Endodermal cell (in vitro differentiated cells): ENCODE data around the gene DFFB. TPM values are rescaled to one million over a fixed set of nuclear protein-coding genes. Genes with fewer than 3 reads are reported as not detected.

Experiments
- DNase-seq: peaks from one replicate; pipeline ENCODE4 v3.0.0-alpha.2; 2017
- H3K27ac ChIP-seq: 2 replicates; pipeline ENCODE4 v1.5.1; 2013; ENCODE audit warnings: mild to moderate bottlenecking, low read depth, low read length, moderate library complexity
- H3K27me3 ChIP-seq: 2 replicates; pipeline ENCODE4 v1.6.1; 2013; ENCODE audit warnings: mild to moderate bottlenecking, low read length, moderate library complexity; ENCODE audit not compliant: insufficient read depth, control insufficient read depth, poor library complexity, severe bottlenecking
- H3K36me3 ChIP-seq: 2 replicates; pipeline ENCODE4 v1.7.0; 2013; ENCODE audit warnings: mild to moderate bottlenecking, low read length, moderate library complexity; ENCODE audit not compliant: control insufficient read depth, insufficient read depth
- H3K4me1 ChIP-seq: one replicate; pipeline ENCODE4 v1.7.0; 2013; ENCODE audit warnings: low read length; ENCODE audit not compliant: control insufficient read depth, insufficient read depth
- H3K4me3 ChIP-seq: 2 replicates; pipeline ENCODE4 v1.5.1; 2013; ENCODE audit warnings: mild to moderate bottlenecking, low read length, moderate library complexity
- H3K9ac ChIP-seq: 2 replicates; pipeline ENCODE4 v1.6.1; 2013; ENCODE audit warnings: mild to moderate bottlenecking, low read length, moderate library complexity; ENCODE audit not compliant: poor library complexity, severe bottlenecking; ENCODE audit errors: extremely low read depth
- H3K9me3 ChIP-seq: 2 replicates; pipeline ENCODE4 v1.6.1; 2013; ENCODE audit warnings: mild to moderate bottlenecking, low read length, moderate library complexity; ENCODE audit not compliant: control insufficient read depth
- H3K27ac Mint-ChIP-seq: 2 replicates; pipeline ENCODE4 v1.8.0; 2020; ENCODE audit warnings: mixed read lengths
- H3K27me3 Mint-ChIP-seq: 2 replicates; pipeline ENCODE4 v1.8.0; 2021; ENCODE audit warnings: mild to moderate bottlenecking, mixed read lengths; ENCODE audit not compliant: insufficient read depth
- H3K36me3 Mint-ChIP-seq: 2 replicates; pipeline ENCODE4 v1.8.0; 2020; ENCODE audit warnings: low read depth, mixed read lengths
- H3K4me1 Mint-ChIP-seq: 2 replicates; pipeline ENCODE4 v1.8.0; 2020; ENCODE audit warnings: mixed read lengths
- H3K4me3 Mint-ChIP-seq: 2 replicates; pipeline ENCODE4 v1.8.0; 2020; ENCODE audit warnings: mild to moderate bottlenecking, moderate library complexity, mixed read lengths
- H3K9me3 Mint-ChIP-seq: 2 replicates; pipeline ENCODE4 v1.8.0; 2020; ENCODE audit warnings: mild to moderate bottlenecking, mixed read lengths
- CTCF ChIP-seq: fragments of 200-600 bp; sonication (generic); conservative IDR thresholded peaks from 2 replicates; pipeline ENCODE4 v1.5.0; 2021; ENCODE audit warnings: antibody characterized with exemption, mild to moderate bottlenecking
- WGBS, 2 experiments: methylation state at CpG; one replicate each; pipeline versions ENCODE4 v1.1.5 to v1.1.7; 2013; ENCODE audit warnings: missing lambda C conversion rate in 2 of 2, mixed read lengths in 1 of 2; ENCODE audit not compliant: insufficient coverage in 1 of 2, insufficient read length in 1 of 2; 5-methylcytosine and 5-hydroxymethylcytosine counted together
- total RNA-seq, 2 donors: library from RNA; stranded (reverse); fragmentation: NEBNext Ultra II Directional in 1 of 2; extraction: Animal tissue kit (Norgen Biotek cat#: 25700) in 1 of 2; gene quantifications; 2 replicates in 1 of 2; 3 replicates in 1 of 2; pipeline ENCODE4 v1.2.1, GENCODE V29; 2021

Gene DFFB
- total RNA-seq, 2 donors from 2014 or later, result 7.2 to 7.6 TPM

- no peak for TF ChIP-seq CTCF
- no peaks in the 10 kb centered on the region for H3K4me1 ChIP-seq
- no peak overlapping the region for H3K4me3 ChIP-seq
- H3K9me3 ChIP-seq, result peaks cover 15% of the 10 kb centered on the region
- Mint-ChIP-seq H3K27ac (no peak overlapping the region), H3K9me3 (peaks cover 16% of the 10 kb centered on the region), H3K27me3 (no peaks in the 10 kb centered on the region), H3K4me3 (no peak overlapping the region), H3K36me3 (peaks cover 45% of the 10 kb centered on the region), H3K4me1 (no peaks in the 10 kb centered on the region)
- WGBS, 2 experiments, result 89 to 94% methylated on average over 18 of the region's 18 CpGs
- peaks cover 30% of the 10 kb centered on the region for H3K36me3 ChIP-seq
- no peak overlapping the region for H3K27ac ChIP-seq
- DNase-seq, result no peak
- no peak overlapping the region for H3K9ac ChIP-seq
- H3K27me3 ChIP-seq, result no peaks in the 10 kb centered on the region
Observed at GRCh38 chr1:3883194-3883925, 26.1 kb downstream of the DFFB start.

GRCh38 chr1:3884966-3885365 lies 27.7 kb downstream of the DFFB start:
- peaks cover 39% of the 10 kb centered on the region for H3K36me3 Mint-ChIP-seq
- H3K4me1 Mint-ChIP-seq, result no peaks in the 10 kb centered on the region
- no peak for TF ChIP-seq CTCF
- H3K4me3 Mint-ChIP-seq, result no peak overlapping the region
- no peak overlapping the region for H3K4me3 ChIP-seq
- no peaks in the 10 kb centered on the region for H3K9me3 Mint-ChIP-seq
- peaks cover 28% of the 10 kb centered on the region for H3K36me3 ChIP-seq
- 97 to 98% methylated on average over 8 to 12 of the region's 13 CpGs for WGBS, 2 experiments
- H3K9me3 ChIP-seq, result no peaks in the 10 kb centered on the region
- no peak overlapping the region for H3K9ac ChIP-seq
- no peaks in the 10 kb centered on the region for H3K27me3 Mint-ChIP-seq
- no peaks in the 10 kb centered on the region for H3K27me3 ChIP-seq
- DNase-seq, result no peak
- no peaks in the 10 kb centered on the region for H3K4me1 ChIP-seq
- no peak overlapping the region for H3K27ac ChIP-seq
- H3K27ac Mint-ChIP-seq, result no peak overlapping the region

- H3K4me1 Mint-ChIP-seq, result no peaks in the 10 kb centered on the region
- H3K27ac Mint-ChIP-seq, result no peak overlapping the region
- no peak for TF ChIP-seq CTCF
- Histone ChIP-seq H3K27me3 (no peaks in the 10 kb centered on the region), H3K27ac (no peak overlapping the region), H3K9me3 (no peaks in the 10 kb centered on the region), H3K4me1 (no peaks in the 10 kb centered on the region), H3K4me3 (no peak overlapping the region), H3K36me3 (peaks cover 34% of the 10 kb centered on the region), H3K9ac (no peak overlapping the region)
- no peak for DNase-seq
- peaks cover 45% of the 10 kb centered on the region for H3K36me3 Mint-ChIP-seq
- no peak overlapping the region for H3K4me3 Mint-ChIP-seq
- H3K9me3 Mint-ChIP-seq, result no peaks in the 10 kb centered on the region
- H3K27me3 Mint-ChIP-seq, result no peaks in the 10 kb centered on the region
- 89 to 96% methylated on average over 6 to 7 of the region's 7 CpGs for WGBS, 2 experiments
Observed at GRCh38 chr1:3885611-3886010, 28.3 kb downstream of the DFFB start.
